ENCODE data around the gene MT1M.

The MT1M gene

GRCh38 chr16:56594292-56594619, 38.2 kb upstream of the MT1M start:
- H3K4me1 ChIP-seq (ENCODE audit: control insufficient read depth, insufficient read depth, low read depth, low read length) = peaks cover 6% of the 10 kb centered on the region
- no peak overlapping the region for H2BK15ac ChIP-seq (ENCODE audit: low read depth, poor library complexity, severe bottlenecking)
- no peak overlapping the region for H4K8ac ChIP-seq (ENCODE audit: low read length)
- H3K9ac ChIP-seq (ENCODE audit: low read length) = no peak overlapping the region
- WGBS = 100% methylated on average over 2 of the region's 5 CpGs
- DNase-seq = no peak
- peaks cover 26 to 32% of the 10 kb centered on the region in 2 experiments for H3K27me3 ChIP-seq (ENCODE audit: control insufficient read depth in 1 of 2, insufficient read depth in 1 of 2, low read length in 2 of 2)
- no peaks in the 10 kb centered on the region for H3K36me3 ChIP-seq (ENCODE audit: control insufficient read depth in 1 of 2, insufficient read depth in 2 of 2, low read depth in 1 of 2, low read length in 2 of 2)
- no peak overlapping the region for H4K91ac ChIP-seq (ENCODE audit: low read length)
- no peak overlapping the region for H3K4me2 ChIP-seq (ENCODE audit: low read length, poor library complexity, severe bottlenecking)
- peaks cover 3% of the 10 kb centered on the region for H3K9me3 ChIP-seq (ENCODE audit: control insufficient read depth, low read length)
- H2AFZ ChIP-seq (ENCODE audit: low read depth, low read length) = no peak overlapping the region
- H2BK5ac ChIP-seq (ENCODE audit: low read depth, low read length, poor library complexity, severe bottlenecking) = no peak overlapping the region
- H3K4ac ChIP-seq (ENCODE audit: low read depth in 1 of 2, low read length in 2 of 2) = no peak overlapping the region
- H3K27ac ChIP-seq (ENCODE audit: low read length, poor library complexity, severe bottlenecking) = no peak overlapping the region
- no peak overlapping the region for H3K18ac ChIP-seq (ENCODE audit: low read depth in 1 of 2, low read length in 2 of 2)
- H3K23ac ChIP-seq (ENCODE audit: low read length in 2 of 2) = no peak overlapping the region
- no peak overlapping the region for H2BK120ac ChIP-seq (ENCODE audit: low read depth, low read length)
- no peak overlapping the region for H2AK5ac ChIP-seq (ENCODE audit: low read length, severe bottlenecking)
- H3K79me1 ChIP-seq (replicated peaks; ENCODE audit: low read length, poor library complexity, severe bottlenecking) = no peaks in the 10 kb centered on the region
- no peak overlapping the region for H2BK12ac ChIP-seq (ENCODE audit: low read length in 2 of 2)
- H3K14ac ChIP-seq (ENCODE audit: low read length in 2 of 2) = no peak overlapping the region
- no peak overlapping the region for H3K4me3 ChIP-seq (ENCODE audit: insufficient read depth in 1 of 2, low read depth in 1 of 2, low read length in 2 of 2)

- no peak overlapping the region for H3K4me2 ChIP-seq (ENCODE audit: low read length, poor library complexity, severe bottlenecking)
- peaks cover 3% of the 10 kb centered on the region for H3K9me3 ChIP-seq (ENCODE audit: control insufficient read depth, low read length)
- no peak overlapping the region for H2BK12ac ChIP-seq (ENCODE audit: low read length in 2 of 2)
- no peak overlapping the region for H3K4ac ChIP-seq (ENCODE audit: low read depth in 1 of 2, low read length in 2 of 2)
- H4K91ac ChIP-seq (ENCODE audit: low read length) = no peak overlapping the region
- H2AFZ ChIP-seq (ENCODE audit: low read depth, low read length) = no peak overlapping the region
- peaks cover 0 to 3% of the 10 kb centered on the region in 2 experiments for H3K27me3 ChIP-seq (ENCODE audit: control insufficient read depth in 1 of 2, insufficient read depth in 1 of 2, low read length in 2 of 2)
- H2BK120ac ChIP-seq (ENCODE audit: low read depth, low read length) = no peak overlapping the region
- no peak overlapping the region for H2BK5ac ChIP-seq (ENCODE audit: low read depth, low read length, poor library complexity, severe bottlenecking)
- H3K4me3 ChIP-seq (ENCODE audit: insufficient read depth in 1 of 2, low read depth in 1 of 2, low read length in 2 of 2) = no peak overlapping the region
- no peak overlapping the region for H3K9ac ChIP-seq (ENCODE audit: low read length)
- H3K36me3 ChIP-seq (ENCODE audit: control insufficient read depth in 1 of 2, insufficient read depth in 2 of 2, low read depth in 1 of 2, low read length in 2 of 2) = no peaks in the 10 kb centered on the region
- no peak overlapping the region for H3K27ac ChIP-seq (ENCODE audit: low read length, poor library complexity, severe bottlenecking)
- 42% methylated on average over 8 of the region's 8 CpGs for WGBS
- H3K18ac ChIP-seq (ENCODE audit: low read depth in 1 of 2, low read length in 2 of 2) = no peak overlapping the region
- DNase-seq = peak; percentile 59
- peaks cover 2% of the 10 kb centered on the region for H3K4me1 ChIP-seq (ENCODE audit: control insufficient read depth, insufficient read depth, low read depth, low read length)
- no peak overlapping the region for H3K14ac ChIP-seq (ENCODE audit: low read length in 2 of 2)
- H2BK15ac ChIP-seq (ENCODE audit: low read depth, poor library complexity, severe bottlenecking) = no peak overlapping the region
- H2AK5ac ChIP-seq (ENCODE audit: low read length, severe bottlenecking) = no peak overlapping the region
- H4K8ac ChIP-seq (ENCODE audit: low read length) = no peak overlapping the region
- peaks cover 4% of the 10 kb centered on the region for H3K79me1 ChIP-seq (replicated peaks; ENCODE audit: low read length, poor library complexity, severe bottlenecking)
- H3K23ac ChIP-seq (ENCODE audit: low read length in 2 of 2) = no peak overlapping the region
These were observed 32.0 kb upstream of the MT1M start for GRCh38 chr16:56600398-56600999.

- Histone ChIP-seq H2BK15ac (ENCODE audit: low read depth, poor library complexity, severe bottlenecking) (no peak overlapping the region), H3K27me3 (ENCODE audit: control insufficient read depth in 1 of 2, insufficient read depth in 1 of 2, low read length in 2 of 2) (peaks cover 0 to 3% of the 10 kb centered on the region in 2 experiments), H3K36me3 (ENCODE audit: control insufficient read depth in 1 of 2, insufficient read depth in 2 of 2, low read depth in 1 of 2, low read length in 2 of 2) (no peaks in the 10 kb centered on the region), H3K23ac (ENCODE audit: low read length in 2 of 2) (peak overlapping the region in 1 of 2 experiments; percentile 67), H3K79me1 (replicated peaks; ENCODE audit: low read length, poor library complexity, severe bottlenecking) (peaks cover 4% of the 10 kb centered on the region), H2BK12ac (ENCODE audit: low read length in 2 of 2) (no peak overlapping the region), H2BK5ac (ENCODE audit: low read depth, low read length, poor library complexity, severe bottlenecking) (no peak overlapping the region), H2AFZ (ENCODE audit: low read depth, low read length) (peak overlapping the region; percentile 46), H2BK120ac (ENCODE audit: low read depth, low read length) (no peak overlapping the region), H4K91ac (ENCODE audit: low read length) (no peak overlapping the region), H2AK5ac (ENCODE audit: low read length, severe bottlenecking) (no peak overlapping the region), H3K4ac (ENCODE audit: low read depth in 1 of 2, low read length in 2 of 2) (no peak overlapping the region), H3K9ac (ENCODE audit: low read length) (no peak overlapping the region), H3K4me1 (ENCODE audit: control insufficient read depth, insufficient read depth, low read depth, low read length) (peaks cover 5% of the 10 kb centered on the region), H3K9me3 (ENCODE audit: control insufficient read depth, low read length) (peaks cover 3% of the 10 kb centered on the region), H3K4me3 (ENCODE audit: insufficient read depth in 1 of 2, low read depth in 1 of 2, low read length in 2 of 2) (no peak overlapping the region), H3K18ac (ENCODE audit: low read depth in 1 of 2, low read length in 2 of 2) (no peak overlapping the region), H3K14ac (ENCODE audit: low read length in 2 of 2) (no peak overlapping the region), H3K27ac (ENCODE audit: low read length, poor library complexity, severe bottlenecking) (no peak overlapping the region), H4K8ac (ENCODE audit: low read length) (no peak overlapping the region), H3K4me2 (ENCODE audit: low read length, poor library complexity, severe bottlenecking) (no peak overlapping the region)
- 54% methylated on average over 9 of the region's 9 CpGs for WGBS
- DNase-seq = no peak
These were observed 31.1 kb upstream of the MT1M start for GRCh38 chr16:56601325-56601724.

- Histone ChIP-seq H4K8ac (ENCODE audit: low read length) (no peak overlapping the region), H3K4me1 (ENCODE audit: control insufficient read depth, insufficient read depth, low read depth, low read length) (peaks cover 20% of the 10 kb centered on the region), H2BK12ac (ENCODE audit: low read length in 2 of 2) (peak overlapping the region in 1 of 2 experiments; percentile 52), H4K91ac (ENCODE audit: low read length) (no peak overlapping the region), H3K4ac (ENCODE audit: low read depth in 1 of 2, low read length in 2 of 2) (no peak overlapping the region), H3K18ac (ENCODE audit: low read depth in 1 of 2, low read length in 2 of 2) (no peak overlapping the region), H3K4me3 (ENCODE audit: insufficient read depth in 1 of 2, low read depth in 1 of 2, low read length in 2 of 2) (no peak overlapping the region), H3K36me3 (ENCODE audit: control insufficient read depth in 1 of 2, insufficient read depth in 2 of 2, low read depth in 1 of 2, low read length in 2 of 2) (no peaks in the 10 kb centered on the region), H3K23ac (ENCODE audit: low read length in 2 of 2) (no peak overlapping the region), H2BK5ac (ENCODE audit: low read depth, low read length, poor library complexity, severe bottlenecking) (no peak overlapping the region), H2BK15ac (ENCODE audit: low read depth, poor library complexity, severe bottlenecking) (no peak overlapping the region), H3K9ac (ENCODE audit: low read length) (peak overlapping the region; percentile 13), H2AK5ac (ENCODE audit: low read length, severe bottlenecking) (no peak overlapping the region), H3K27me3 (ENCODE audit: control insufficient read depth in 1 of 2, insufficient read depth in 1 of 2, low read length in 2 of 2) (no peaks in the 10 kb centered on the region), H3K9me3 (ENCODE audit: control insufficient read depth, low read length) (no peaks in the 10 kb centered on the region), H2AFZ (ENCODE audit: low read depth, low read length) (no peak overlapping the region), H3K79me1 (replicated peaks; ENCODE audit: low read length, poor library complexity, severe bottlenecking) (peaks cover 4% of the 10 kb centered on the region), H2BK120ac (ENCODE audit: low read depth, low read length) (no peak overlapping the region), H3K4me2 (ENCODE audit: low read length, poor library complexity, severe bottlenecking) (no peak overlapping the region), H3K27ac (ENCODE audit: low read length, poor library complexity, severe bottlenecking) (no peak overlapping the region), H3K14ac (ENCODE audit: low read length in 2 of 2) (no peak overlapping the region)
- peak; percentile 60 for DNase-seq
- 64% methylated on average over 4 of the region's 4 CpGs for WGBS
These were observed 28.9 kb upstream of the MT1M start for GRCh38 chr16:56603589-56603988.

Data from mesenchymal stem cell (in vitro differentiated cells and primary cell).